ENCODE data around the gene CYTH1.
A peak's percentile ranks its signal among the peaks of the same experiment; 100 is the strongest.
"Not testable (repeated sequence)": the region's sequence is repeated elsewhere in the genome, so short reads cannot be mapped to it uniquely, and the experiment has no call there.

The CYTH1 gene

GRCh38 chr17:78759969-78760352 is 22.1 kb downstream of the CYTH1 start:
- no peak for DNase-seq (ENCODE audit: low read depth)

- DNase-seq (ENCODE audit: low read depth): peak; percentile 76
These were observed 22.7 kb downstream of the CYTH1 start for GRCh38 chr17:78759203-78759968.

- DNase-seq (ENCODE audit: low read depth): no peak
These were observed 28.5 kb downstream of the CYTH1 start for GRCh38 chr17:78753316-78754250.

GRCh38 chr17:78751447-78752161 is 30.5 kb downstream of the CYTH1 start:
- DNase-seq (ENCODE audit: low read depth): no peak

GRCh38 chr17:78751000-78751399 is 31.1 kb downstream of the CYTH1 start:
- not testable (repeated sequence) for DNase-seq (ENCODE audit: low read depth)

- DNase-seq (ENCODE audit: low read depth): peak; percentile 77
These were observed 33.2 kb downstream of the CYTH1 start for GRCh38 chr17:78748730-78749317.

- DNase-seq (ENCODE audit: low read depth): no peak
These were observed 33.9 kb downstream of the CYTH1 start for GRCh38 chr17:78748048-78748729.

- DNase-seq (ENCODE audit: low read depth): no peak
These were observed 34.6 kb downstream of the CYTH1 start for GRCh38 chr17:78747488-78747887.

GRCh38 chr17:78746949-78747269 is 35.2 kb downstream of the CYTH1 start:
- DNase-seq (ENCODE audit: low read depth): no peak

- no peak for DNase-seq (ENCODE audit: low read depth)
These were observed 35.7 kb downstream of the CYTH1 start for GRCh38 chr17:78746263-78746948.

- DNase-seq (ENCODE audit: low read depth): no peak
These were observed 36.5 kb downstream of the CYTH1 start for GRCh38 chr17:78745407-78746088.

GRCh38 chr17:78742901-78743300 is 39.2 kb downstream of the CYTH1 start:
- DNase-seq (ENCODE audit: low read depth): no peak

- DNase-seq (ENCODE audit: low read depth): no peak
These were observed 40.3 kb downstream of the CYTH1 start for GRCh38 chr17:78741644-78742284.

GRCh38 chr17:78739331-78739931 is 42.6 kb downstream of the CYTH1 start:
- DNase-seq (ENCODE audit: low read depth): no peak

GRCh38 chr17:78738698-78739097 is 43.4 kb downstream of the CYTH1 start:
- DNase-seq (ENCODE audit: low read depth): no peak

- no peak for DNase-seq (ENCODE audit: low read depth)
These were observed 43.8 kb downstream of the CYTH1 start for GRCh38 chr17:78738278-78738677.

GRCh38 chr17:78737332-78737731 is 44.7 kb downstream of the CYTH1 start:
- DNase-seq (ENCODE audit: low read depth): no peak

GRCh38 chr17:78736526-78737079 is 45.5 kb downstream of the CYTH1 start:
- peak; percentile 66 for DNase-seq (ENCODE audit: low read depth)

Data from T-helper 22 cell (primary cell).